ENCODE measurements around the gene ADAMTS3. TPM values are rescaled to one million over a fixed set of nuclear protein-coding genes. Genes with fewer than 3 reads are reported as not detected.

ADAMTS3 gene
- total RNA-seq, 5 donors from 2014 or later (not counting 1 experiment from before 2014, with no cell fraction given): not detected

GRCh38 chr4:72522440-72522839 is 46.6 kb downstream of the ADAMTS3 start:
- no peaks in the 10 kb centered on the region for H3K36me3 Mint-ChIP-seq

GRCh38 chr4:72513227-72513626 is 55.8 kb downstream of the ADAMTS3 start:
- Histone ChIP-seq H3K27me3 (replicated peaks in 1 of 2; ENCODE audit: control insufficient read depth in 2 of 2, extremely low read depth in 1 of 2, insufficient read depth in 2 of 2, low read length in 1 of 2) (no peaks in the 10 kb centered on the region), H3K4me3 (ENCODE audit: control insufficient read depth in 1 of 2, extremely low read depth in 1 of 2, low read length in 1 of 2) (no peak overlapping the region), H3K27ac (ENCODE audit: low read length) (no peak overlapping the region), H3K9me3 (no peaks in the 10 kb centered on the region), H3K36me3 (ENCODE audit: control insufficient read depth in 2 of 2, extremely low read depth in 1 of 2, insufficient read depth in 1 of 2, low read length in 1 of 2) (no peaks in the 10 kb centered on the region), H3K4me1 (ENCODE audit: control insufficient read depth in 1 of 2, extremely low read depth in 1 of 2, insufficient read depth in 2 of 2, low read length in 2 of 2) (no peaks in the 10 kb centered on the region)
- Mint-ChIP-seq H3K4me3 (no peak overlapping the region), H3K36me3 (no peaks in the 10 kb centered on the region), H3K9me3 (peaks cover 0 to 8% (median 4%) of the 10 kb centered on the region in 3 donors), H3K27me3 (no peaks in the 10 kb centered on the region), H3K27ac (no peak overlapping the region), H3K4me1 (no peaks in the 10 kb centered on the region)
- ChIA-PET CTCF (no interaction called here), POLR2A (no interaction called here)
- ATAC-seq (replicated peaks in 1 of 4) (no peak), DNase-seq (no peak)
- 100% methylated on average over 2 of the region's 2 CpGs for WGBS (ENCODE audit: insufficient coverage)

More at GRCh38 chr4:72522440-72522839, 46.6 kb downstream of the ADAMTS3 start:
- Histone ChIP-seq H3K9me3 (no peaks in the 10 kb centered on the region), H3K4me3 (ENCODE audit: control insufficient read depth in 1 of 2, extremely low read depth in 1 of 2, low read length in 1 of 2) (no peak overlapping the region), H3K27me3 (replicated peaks in 1 of 2; ENCODE audit: control insufficient read depth in 2 of 2, extremely low read depth in 1 of 2, insufficient read depth in 2 of 2, low read length in 1 of 2) (no peaks in the 10 kb centered on the region), H3K4me1 (ENCODE audit: control insufficient read depth in 1 of 2, extremely low read depth in 1 of 2, insufficient read depth in 2 of 2, low read length in 2 of 2) (no peaks in the 10 kb centered on the region), H3K36me3 (ENCODE audit: control insufficient read depth in 2 of 2, extremely low read depth in 1 of 2, insufficient read depth in 1 of 2, low read length in 1 of 2) (no peaks in the 10 kb centered on the region), H3K27ac (ENCODE audit: low read length) (no peak overlapping the region)
- H3K4me1 Mint-ChIP-seq: no peaks in the 10 kb centered on the region
- H3K27me3 Mint-ChIP-seq: peaks cover 3 to 4% of the 10 kb centered on the region in 2 donors
- no peak overlapping the region for H3K4me3 Mint-ChIP-seq
- CTCF ChIA-PET: no interaction called here
- peaks cover 0 to 3% (median 0%) of the 10 kb centered on the region in 3 donors for H3K9me3 Mint-ChIP-seq
- no peak for DNase-seq
- no peak overlapping the region for H3K27ac Mint-ChIP-seq
- ATAC-seq (replicated peaks in 1 of 4): no peak
- 60% methylated on average over 1 of the region's 3 CpGs for WGBS (ENCODE audit: insufficient coverage)
- POLR2A ChIA-PET: no interaction called here

GRCh38 chr4:72507860-72508419 is 61.1 kb downstream of the ADAMTS3 start:
- Mint-ChIP-seq H3K27me3 (peaks cover 0 to 12% of the 10 kb centered on the region in 2 donors), H3K9me3 (peaks cover 0 to 12% (median 0%) of the 10 kb centered on the region in 3 donors), H3K4me1 (no peaks in the 10 kb centered on the region), H3K36me3 (no peaks in the 10 kb centered on the region), H3K27ac (no peak overlapping the region), H3K4me3 (no peak overlapping the region)
- Histone ChIP-seq H3K27me3 (replicated peaks in 1 of 2; ENCODE audit: control insufficient read depth in 2 of 2, extremely low read depth in 1 of 2, insufficient read depth in 2 of 2, low read length in 1 of 2) (peaks cover 0 to 4% of the 10 kb centered on the region in 2 experiments), H3K4me3 (ENCODE audit: control insufficient read depth in 1 of 2, extremely low read depth in 1 of 2, low read length in 1 of 2) (no peak overlapping the region), H3K4me1 (ENCODE audit: control insufficient read depth in 1 of 2, extremely low read depth in 1 of 2, insufficient read depth in 2 of 2, low read length in 2 of 2) (no peaks in the 10 kb centered on the region), H3K27ac (ENCODE audit: low read length) (no peak overlapping the region), H3K9me3 (no peaks in the 10 kb centered on the region), H3K36me3 (ENCODE audit: control insufficient read depth in 2 of 2, extremely low read depth in 1 of 2, insufficient read depth in 1 of 2, low read length in 1 of 2) (no peaks in the 10 kb centered on the region)
- DNase-seq (no peak), ATAC-seq (replicated peaks in 1 of 4) (no peak)
- WGBS (ENCODE audit: insufficient coverage): no CpG with 5 or more reads among the region's 1 CpG
- POLR2A ChIA-PET: no interaction called here
- CTCF ChIA-PET: no interaction called here

GRCh38 chr4:72507167-72507566 is 61.9 kb downstream of the ADAMTS3 start:
- no peaks in the 10 kb centered on the region for H3K4me1 ChIP-seq (ENCODE audit: control insufficient read depth in 1 of 2, extremely low read depth in 1 of 2, insufficient read depth in 2 of 2, low read length in 2 of 2)
- ATAC-seq (replicated peaks in 1 of 4) (no peak), DNase-seq (no peak)
- 100% methylated on average over 1 of the region's 2 CpGs for WGBS (ENCODE audit: insufficient coverage)
- H3K27me3 ChIP-seq (replicated peaks in 1 of 2; ENCODE audit: control insufficient read depth in 2 of 2, extremely low read depth in 1 of 2, insufficient read depth in 2 of 2, low read length in 1 of 2): peaks cover 0 to 4% of the 10 kb centered on the region in 2 experiments
- no peak overlapping the region for H3K27ac ChIP-seq (ENCODE audit: low read length)
- POLR2A ChIA-PET: no interaction called here
- H3K9me3 Mint-ChIP-seq: peaks cover 0 to 12% (median 0%) of the 10 kb centered on the region in 3 donors
- CTCF ChIA-PET: no interaction called here
- peaks cover 0 to 12% of the 10 kb centered on the region in 2 donors for H3K27me3 Mint-ChIP-seq
- H3K4me3 ChIP-seq (ENCODE audit: control insufficient read depth in 1 of 2, extremely low read depth in 1 of 2, low read length in 1 of 2): no peak overlapping the region
- H3K4me3 Mint-ChIP-seq: no peak overlapping the region
- no peaks in the 10 kb centered on the region for H3K36me3 ChIP-seq (ENCODE audit: control insufficient read depth in 2 of 2, extremely low read depth in 1 of 2, insufficient read depth in 1 of 2, low read length in 1 of 2)
- H3K9me3 ChIP-seq: no peaks in the 10 kb centered on the region
- H3K4me1 Mint-ChIP-seq: no peaks in the 10 kb centered on the region
- H3K27ac Mint-ChIP-seq: no peak overlapping the region
- no peaks in the 10 kb centered on the region for H3K36me3 Mint-ChIP-seq

GRCh38 chr4:72505314-72505744 is 63.7 kb downstream of the ADAMTS3 start:
- H3K4me1 ChIP-seq (ENCODE audit: control insufficient read depth in 1 of 2, extremely low read depth in 1 of 2, insufficient read depth in 2 of 2, low read length in 2 of 2): no peaks in the 10 kb centered on the region
- H3K9me3 Mint-ChIP-seq: peaks cover 0 to 4% (median 0%) of the 10 kb centered on the region in 3 donors
- peaks cover 0 to 12% of the 10 kb centered on the region in 2 donors for H3K27me3 Mint-ChIP-seq
- H3K27ac Mint-ChIP-seq: no peak overlapping the region
- H3K27me3 ChIP-seq (replicated peaks in 1 of 2; ENCODE audit: control insufficient read depth in 2 of 2, extremely low read depth in 1 of 2, insufficient read depth in 2 of 2, low read length in 1 of 2): peaks cover 0 to 4% of the 10 kb centered on the region in 2 experiments
- H3K27ac ChIP-seq (ENCODE audit: low read length): no peak overlapping the region
- no peaks in the 10 kb centered on the region for H3K36me3 Mint-ChIP-seq
- no peak overlapping the region for H3K4me3 Mint-ChIP-seq
- H3K4me3 ChIP-seq (ENCODE audit: control insufficient read depth in 1 of 2, extremely low read depth in 1 of 2, low read length in 1 of 2): no peak overlapping the region
- no peaks in the 10 kb centered on the region for H3K4me1 Mint-ChIP-seq
- 5% methylated on average over 3 of the region's 3 CpGs for WGBS (ENCODE audit: insufficient coverage)
- H3K9me3 ChIP-seq: no peaks in the 10 kb centered on the region
- CTCF ChIA-PET: no interaction called here
- ATAC-seq (replicated peaks in 1 of 4) (no peak), DNase-seq (peak in 1 of 35 experiments; percentile 2)
- POLR2A ChIA-PET: no interaction called here
- H3K36me3 ChIP-seq (ENCODE audit: control insufficient read depth in 2 of 2, extremely low read depth in 1 of 2, insufficient read depth in 1 of 2, low read length in 1 of 2): no peaks in the 10 kb centered on the region

- H3K4me3 Mint-ChIP-seq: no peak overlapping the region
These were observed 68.8 kb downstream of the ADAMTS3 start for GRCh38 chr4:72500214-72500613.

More at GRCh38 chr4:72500214-72500613, 68.8 kb downstream of the ADAMTS3 start:
- Mint-ChIP-seq H3K27ac (no peak overlapping the region), H3K9me3 (peaks cover 0 to 5% (median 4%) of the 10 kb centered on the region in 3 donors), H3K27me3 (no peaks in the 10 kb centered on the region), H3K4me1 (no peaks in the 10 kb centered on the region), H3K36me3 (no peaks in the 10 kb centered on the region)
- ATAC-seq (replicated peaks in 1 of 4) (no peak), DNase-seq (no peak)
- Histone ChIP-seq H3K27me3 (replicated peaks in 1 of 2; ENCODE audit: control insufficient read depth in 2 of 2, extremely low read depth in 1 of 2, insufficient read depth in 2 of 2, low read length in 1 of 2) (no peaks in the 10 kb centered on the region), H3K36me3 (ENCODE audit: control insufficient read depth in 2 of 2, extremely low read depth in 1 of 2, insufficient read depth in 1 of 2, low read length in 1 of 2) (no peaks in the 10 kb centered on the region), H3K4me1 (ENCODE audit: control insufficient read depth in 1 of 2, extremely low read depth in 1 of 2, insufficient read depth in 2 of 2, low read length in 2 of 2) (no peaks in the 10 kb centered on the region), H3K27ac (ENCODE audit: low read length) (no peak overlapping the region), H3K9me3 (no peaks in the 10 kb centered on the region), H3K4me3 (ENCODE audit: control insufficient read depth in 1 of 2, extremely low read depth in 1 of 2, low read length in 1 of 2) (no peak overlapping the region)
- ChIA-PET POLR2A (no interaction called here), CTCF (no interaction called here)
- WGBS (ENCODE audit: insufficient coverage): 40% methylated on average over 1 of the region's 2 CpGs

Measured in T-cell (primary cell).